PC-9 (cell line): ENCODE results near the gene AADACL4.

Experiments
- CTCF ChIP-seq: fragments of 200-600 bp; sonication (generic); conservative IDR thresholded peaks from 2 replicates; pipeline ENCODE4 v1.6.1; 2017; ENCODE audit warnings: mixed run types, antibody characterized with exemption, mild to moderate bottlenecking, moderate library complexity
- EZH2 ChIP-seq: fragments of 200-600 bp; sonication (generic); IDR thresholded peaks from 2 replicates; pipeline ENCODE4 v1.8.0; 2017; ENCODE audit warnings: antibody characterized with exemption, low read depth

GRCh38 chr1:12637693-12638092, 6.2 kb upstream of the AADACL4 start:
- no peak for TF ChIP-seq CTCF
- no peak for TF ChIP-seq EZH2
